IMR-90 (cell line): ENCODE results near the gene PDE12. TPM values are rescaled to one million over a fixed set of nuclear protein-coding genes. Genes with fewer than 3 reads are reported as not detected.

ENCODE experiments used
- ATAC-seq: fragments of 200-7000 bp; cut with Tn5 transposase; 2 replicates; pipeline ENCODE4 v1.9.1; 2020; ENCODE audit warnings: low read depth, mild to moderate bottlenecking, moderate library complexity
- BruUV-seq: library from RNA; stranded (reverse); fragments of 400-500 nt; replicated peaks from 2 replicates; lab custom pipeline; 2021; lab: Mats Ljungman, UMichigan
- CTCF ChIA-PET: fragments of 300-600 bp; formaldehyde crosslinking; extraction: SDS; loops from one replicate; lab custom pipeline; 2021; ENCODE audit warnings: antibody characterized with exemption; lab: Yijun Ruan, JAX
- POLR2A ChIA-PET: fragments of 300-600 bp; sonication (Branson Sonifier 250); formaldehyde crosslinking; loops from one replicate; lab custom pipeline; 2022; ENCODE audit warnings: antibody characterized with exemption; ENCODE audit not compliant: unreplicated experiment; lab: Charles Lee
- DNase-seq: peaks from one replicate; pipeline ENCODE4 v3.0.0; 2013
- H2AFZ ChIP-seq: replicated peaks from 2 replicates; pipeline ENCODE3; 2013; ENCODE audit warnings: low read length, mild to moderate bottlenecking; ENCODE audit not compliant: poor library complexity
- H2AK5ac ChIP-seq: 2 replicates; pipeline ENCODE4 v1.6.1; 2013; ENCODE audit warnings: low read depth, low read length, inconsistent platforms
- H2AK9ac ChIP-seq: replicated peaks from 2 replicates; pipeline ENCODE3; 2013; ENCODE audit warnings: mild to moderate bottlenecking, low read depth, low read length, moderate library complexity; ENCODE audit not compliant: poor library complexity
- H2BK120ac ChIP-seq: 2 replicates; pipeline ENCODE4 v1.6.1; 2013; ENCODE audit warnings: low read depth, low read length, inconsistent platforms
- H2BK15ac ChIP-seq: 3 replicates; pipeline ENCODE4 v1.6.1; 2013; ENCODE audit warnings: low read depth, low read length, inconsistent platforms
- H2BK20ac ChIP-seq: 2 replicates; pipeline ENCODE4 v1.6.1; 2013; ENCODE audit warnings: low read depth, mild to moderate bottlenecking, inconsistent platforms, low read length, moderate library complexity
- H2BK5ac ChIP-seq: 2 replicates; pipeline ENCODE4 v1.6.1; 2013; ENCODE audit warnings: mild to moderate bottlenecking, low read depth, low read length, inconsistent platforms; ENCODE audit not compliant: poor library complexity, severe bottlenecking
- H3K14ac ChIP-seq: replicated peaks from 2 replicates; pipeline ENCODE4 v1.6.1; 2013; ENCODE audit warnings: low read depth, low read length, inconsistent platforms
- H3K18ac ChIP-seq: 2 replicates; pipeline ENCODE4 v1.6.1; 2013; ENCODE audit warnings: low read depth, low read length, control low read depth
- H3K23ac ChIP-seq: 2 replicates; pipeline ENCODE4 v1.6.1; 2013; ENCODE audit warnings: low read depth, low read length, inconsistent platforms
- H3K27ac ChIP-seq: 2 replicates; pipeline ENCODE4 v1.5.1; 2013; ENCODE audit warnings: mild to moderate bottlenecking, control low read depth, low read length; ENCODE audit not compliant: insufficient read depth
- H3K27me3 ChIP-seq: 2 replicates; pipeline ENCODE4 v1.6.1; 2013; ENCODE audit warnings: low read length; ENCODE audit not compliant: control insufficient read depth, insufficient read depth
- H3K36me3 ChIP-seq: 2 replicates; pipeline ENCODE4 v1.6.1; 2013; ENCODE audit warnings: low read length, mixed read lengths; ENCODE audit not compliant: control insufficient read depth, insufficient read depth
- H3K4ac ChIP-seq: 2 replicates; pipeline ENCODE4 v1.6.1; 2013; ENCODE audit warnings: low read depth, low read length, inconsistent platforms
- H3K4me1 ChIP-seq: 2 replicates; pipeline ENCODE4 v1.6.1; 2013; ENCODE audit warnings: low read length, mixed read lengths; ENCODE audit not compliant: control insufficient read depth, insufficient read depth
- H3K4me2 ChIP-seq: 2 replicates; pipeline ENCODE4 v1.6.1; 2013; ENCODE audit warnings: low read depth, mild to moderate bottlenecking, control low read depth, low read length, moderate library complexity
- H3K4me3 ChIP-seq: 2 replicates; pipeline ENCODE4 v1.5.1; 2013; ENCODE audit warnings: low read depth, mild to moderate bottlenecking, control low read depth, low read length, moderate library complexity; ENCODE audit not compliant: insufficient read depth
- H3K56ac ChIP-seq: 2 replicates; pipeline ENCODE4 v1.6.1; 2013; ENCODE audit warnings: low read length, inconsistent platforms; ENCODE audit not compliant: insufficient read depth; ENCODE audit errors: extremely low read depth
- H3K79me1 ChIP-seq, 2 experiments: 2 replicates each; pipeline ENCODE4 v1.6.1; 2013; ENCODE audit warnings: low read length in 2 of 2, inconsistent platforms in 1 of 2, low read depth in 1 of 2
- H3K9ac ChIP-seq: 2 replicates; pipeline ENCODE4 v1.6.1; 2013; ENCODE audit warnings: low read depth, low read length, control low read depth
- H3K9me1 ChIP-seq: 2 replicates; pipeline ENCODE4 v1.6.1; 2013; ENCODE audit warnings: low read length, inconsistent platforms; ENCODE audit not compliant: insufficient read depth
- H3K9me3 ChIP-seq: 2 replicates; pipeline ENCODE4 v1.6.1; 2013; ENCODE audit warnings: low read length; ENCODE audit not compliant: control insufficient read depth, insufficient read depth
- H4K20me1 ChIP-seq: 2 replicates; pipeline ENCODE4 v1.6.1; 2013; ENCODE audit warnings: low read length, inconsistent platforms; ENCODE audit not compliant: insufficient read depth
- H4K5ac ChIP-seq: 2 replicates; pipeline ENCODE4 v1.6.1; 2013; ENCODE audit warnings: mild to moderate bottlenecking, low read depth, low read length, control low read depth
- H4K8ac ChIP-seq, 2 experiments: 2 replicates each; pipeline ENCODE4 v1.6.1; 2013; ENCODE audit warnings: low read depth in 2 of 2, low read length in 2 of 2, control low read depth in 1 of 2, inconsistent platforms in 1 of 2
- H4K91ac ChIP-seq: 2 replicates; pipeline ENCODE4 v1.6.1; 2013; ENCODE audit warnings: low read depth, low read length, inconsistent platforms; ENCODE audit not compliant: insufficient read depth
- CEBPB ChIP-seq: IDR thresholded peaks from 2 replicates; pipeline ENCODE4 v1.6.1; 2012; ENCODE audit warnings: low read depth, low read length, improper control_type of control experiment
- FOS ChIP-seq: fragments of 150-350 bp; IDR thresholded peaks from 2 replicates; pipeline ENCODE4 v1.6.1; 2016; ENCODE audit warnings: low read depth, low read length
- MAFK ChIP-seq: IDR thresholded peaks from 2 replicates; pipeline ENCODE4 v1.6.1; 2012; ENCODE audit warnings: low read depth, low read length, improper control_type of control experiment
- WGBS, 2 experiments: methylation state at CpG; one replicate each; pipeline versions ENCODE4 v1.1.5 to v1.1.7; 2013; ENCODE audit warnings: missing lambda C conversion rate in 2 of 2; ENCODE audit not compliant: insufficient read length in 1 of 2; ENCODE audit errors: extremely low coverage in 2 of 2; 5-methylcytosine and 5-hydroxymethylcytosine counted together
- dilution Hi-C: fragments of 300-500 bp; cut with HindIII; formaldehyde crosslinking; loops from one replicate; pipeline ENCODE4 v1.14.3; 2018; ENCODE audit warnings: low sequenced_read_pairs; ENCODE audit not compliant: unreplicated experiment
- in situ Hi-C: fragments of 300-500 bp; cut with MboI; formaldehyde crosslinking; loops from 3 replicates; pipeline ENCODE4 v1.14.3; 2019; ENCODE audit warnings: low sequenced_read_pairs, inconsistent platforms, mixed read lengths
- intact Hi-C: fragments of 100-400 bp; cut with micrococcal nuclease; formaldehyde crosslinking; loops from 2 replicates; pipeline ENCODE4 v1.10.0; 2022
- polyA plus RNA-seq, 3 experiments: library from polyadenylated mRNA; depleted of rRNA; stranded (reverse); fragments of >200 nt; gene quantifications; 2 replicates each; pipeline ENCODE4 v1.2.3, GENCODE V29; 2012; ENCODE audit warnings: low replicate concordance in 1 of 3
- total RNA-seq: library from RNA; depleted of rRNA; stranded (reverse); fragments of >200 nt; gene quantifications from 2 replicates; pipeline ENCODE4 v1.2.3, GENCODE V29; 2012

Gene PDE12
- total and polyA plus RNA-seq, 2 of the 4 experiments (the other 2 are of a cell fraction) = 9.5 to 16.8 TPM

- Histone ChIP-seq H3K4me1 (no peaks in the 10 kb centered on the region; the same call in 1 of the 2 replicates), H3K23ac (no peak overlapping the region), H2BK15ac (no peak overlapping the region), H2BK120ac (no peak overlapping the region), H4K5ac (no peak overlapping the region), H3K18ac (no peak overlapping the region), H3K4me2 (no peak overlapping the region), H3K56ac (no peak overlapping the region), H3K9me1 (no peaks in the 10 kb centered on the region; the same call in 1 of the 2 replicates), H2AK9ac (no peak overlapping the region), H3K79me1 (peaks cover 15 to 44% of the 10 kb centered on the region in 2 experiments; a peak in 3 of 4 replicates), H3K27ac (no peak overlapping the region), H4K91ac (no peak overlapping the region), H3K4me3 (no peak overlapping the region), H2AK5ac (no peak overlapping the region), H3K14ac (no peak overlapping the region), H4K20me1 (peaks cover 89% of the 10 kb centered on the region), H3K4ac (no peak overlapping the region), H3K9me3 (no peaks in the 10 kb centered on the region), H2BK5ac (no peak overlapping the region), H2BK20ac (no peak overlapping the region), H3K36me3 (peaks cover 50% of the 10 kb centered on the region), H3K27me3 (no peaks in the 10 kb centered on the region), H2AFZ (no peak overlapping the region), H4K8ac (no peak overlapping the region), H3K9ac (no peak overlapping the region)
- BruUV-seq = no TSS peak
- POLR2A ChIA-PET = interaction anchor here (0.6 kb wide), 1 partner anchor 777 kb away, joined by 5 read pairs; no protein-coding TSS in a partner anchor
- WGBS, 2 experiments = no CpG with 5 or more reads among the region's 3 CpGs
- in situ Hi-C loops (no loop called here), intact Hi-C loops (no loop called here), dilution Hi-C loops (no loop called here)
- no peak for ATAC-seq
- TF ChIP-seq CEBPB (peak; percentile 58), MAFK (no peak), FOS (no peak)
- CTCF ChIA-PET = no interaction called here
- no peak for DNase-seq
These were observed 20.0 kb downstream of the PDE12 start for GRCh38 chr3:57575966-57576626.
